H1 (cell line): ENCODE measurements around the gene ETF1. TPM values are rescaled to one million over a fixed set of nuclear protein-coding genes. Genes with fewer than 3 reads are reported as not detected.

ENCODE experiments used
- E2F6 ChIP-seq: IDR thresholded peaks from 2 replicates; pipeline ENCODE4 v1.6.1; 2012; ENCODE audit warnings: inconsistent platforms
- GABPA ChIP-seq: IDR thresholded peaks from 2 replicates; pipeline ENCODE4 v1.6.1; 2011; ENCODE audit warnings: mild to moderate bottlenecking, low read length, moderate library complexity, borderline replicate concordance; ENCODE audit not compliant: insufficient read depth
- HDAC6 ChIP-seq: IDR thresholded peaks from one replicate; pipeline ENCODE4 v1.7.1; 2012; ENCODE audit warnings: low read depth, mild to moderate bottlenecking, inconsistent platforms, low read length, moderate library complexity
- JUN ChIP-seq: IDR thresholded peaks from 2 replicates; pipeline ENCODE4 v1.6.1; 2011; ENCODE audit warnings: low read depth, mild to moderate bottlenecking, improper control_type of control experiment, low read length
- NANOG ChIP-seq: IDR thresholded peaks from 2 replicates; pipeline ENCODE4 v1.6.1; 2011; ENCODE audit warnings: low read length, low read depth, mild to moderate bottlenecking, inconsistent platforms; ENCODE audit not compliant: insufficient read depth, poor library complexity, severe bottlenecking
- RXRA ChIP-seq: IDR thresholded peaks from 2 replicates; pipeline ENCODE4 v1.6.1; 2011; ENCODE audit warnings: low read depth, mild to moderate bottlenecking, low read length, moderate library complexity; ENCODE audit not compliant: insufficient read depth
- SIN3A ChIP-seq, 2 experiments: IDR thresholded peaks in 1 of 2; conservative IDR thresholded peaks in 1 of 2; 2 replicates each; pipeline ENCODE4 v1.6.1; 2011 to 2012; ENCODE audit warnings: low read length in 2 of 2, improper control_type of control experiment in 1 of 2, low read depth in 1 of 2, mild to moderate bottlenecking in 1 of 2
- SP4 ChIP-seq: IDR thresholded peaks from 2 replicates; pipeline ENCODE4 v1.6.1; 2012; ENCODE audit warnings: low read length, inconsistent platforms
- TAF1 ChIP-seq: IDR thresholded peaks from 2 replicates; pipeline ENCODE4 v1.6.1; 2011; ENCODE audit warnings: mild to moderate bottlenecking, low read depth, low read length
- TAF7 ChIP-seq: optimal IDR thresholded peaks from 2 replicates; pipeline ENCODE3; 2011; ENCODE audit warnings: low read depth, mild to moderate bottlenecking, inconsistent platforms, low read length, moderate library complexity, borderline replicate concordance
- polyA plus RNA-seq, 7 experiments: library from polyadenylated mRNA; depleted of rRNA in 3 of 7; stranded (reverse) in 5 of 7; unstranded in 2 of 7; fragments of >200 nt in 5 of 7; fragments of 200-250 nt in 2 of 7; gene quantifications; 1 replicate in 5 of 7; 2 replicates in 1 of 7; 4 replicates in 1 of 7; pipeline versions ENCODE4 v1.2.1 to v1.2.3, GENCODE V29; 2011 to 2013; ENCODE audit warnings: missing spikeins in 2 of 7, mixed read lengths in 2 of 7
- total RNA-seq: library from RNA; stranded (reverse); fragmentation: NEBNext Ultra II Directional; extraction: Animal tissue kit (Norgen Biotek cat#: 25700); gene quantifications from 2 replicates; pipeline ENCODE4 v1.2.1, GENCODE V29; 2021

ETF1 gene
- total and polyA plus RNA-seq, 2 of the 8 experiments (the other 6 are each of a cell fraction or from before 2014, with no cell fraction given): 50.5 to 168 TPM

GRCh38 chr5:138470322-138471051, 72.5 kb downstream of the ETF1 start (continued):
- TF ChIP-seq E2F6: 0 out of 2 replicates have a peak, but pooled peaks have one; percentile 0
- TF ChIP-seq TAF1: no peak
- no peak for TF ChIP-seq HDAC6
- no peak for TF ChIP-seq JUN
- TF ChIP-seq NANOG: no peak
- no peak for TF ChIP-seq GABPA
- no peak for TF ChIP-seq RXRA
- peak; percentile 68; the same call in 1 of the 2 replicates for TF ChIP-seq SP4
- no peak for TF ChIP-seq SIN3A (conservative IDR thresholded peaks at IDR 0.05 in 1 of 2, IDR thresholded peaks at IDR 0.05 in 1 of 2; ENCODE audit: low read depth in 1 of 2, low read length in 2 of 2)
- no peak for TF ChIP-seq TAF7
